ENCODE data around the gene CYTH1. TPM values are rescaled to one million over a fixed set of nuclear protein-coding genes. Genes with fewer than 3 reads are reported as not detected.
"Not testable (repeated sequence)": the region's sequence is repeated elsewhere in the genome, so short reads cannot be mapped to it uniquely, and the experiment has no call there.

Gene CYTH1
- total and polyA plus RNA-seq, 4 donors = 15.4 to 32.1 (median 20.6) TPM

DNA sequence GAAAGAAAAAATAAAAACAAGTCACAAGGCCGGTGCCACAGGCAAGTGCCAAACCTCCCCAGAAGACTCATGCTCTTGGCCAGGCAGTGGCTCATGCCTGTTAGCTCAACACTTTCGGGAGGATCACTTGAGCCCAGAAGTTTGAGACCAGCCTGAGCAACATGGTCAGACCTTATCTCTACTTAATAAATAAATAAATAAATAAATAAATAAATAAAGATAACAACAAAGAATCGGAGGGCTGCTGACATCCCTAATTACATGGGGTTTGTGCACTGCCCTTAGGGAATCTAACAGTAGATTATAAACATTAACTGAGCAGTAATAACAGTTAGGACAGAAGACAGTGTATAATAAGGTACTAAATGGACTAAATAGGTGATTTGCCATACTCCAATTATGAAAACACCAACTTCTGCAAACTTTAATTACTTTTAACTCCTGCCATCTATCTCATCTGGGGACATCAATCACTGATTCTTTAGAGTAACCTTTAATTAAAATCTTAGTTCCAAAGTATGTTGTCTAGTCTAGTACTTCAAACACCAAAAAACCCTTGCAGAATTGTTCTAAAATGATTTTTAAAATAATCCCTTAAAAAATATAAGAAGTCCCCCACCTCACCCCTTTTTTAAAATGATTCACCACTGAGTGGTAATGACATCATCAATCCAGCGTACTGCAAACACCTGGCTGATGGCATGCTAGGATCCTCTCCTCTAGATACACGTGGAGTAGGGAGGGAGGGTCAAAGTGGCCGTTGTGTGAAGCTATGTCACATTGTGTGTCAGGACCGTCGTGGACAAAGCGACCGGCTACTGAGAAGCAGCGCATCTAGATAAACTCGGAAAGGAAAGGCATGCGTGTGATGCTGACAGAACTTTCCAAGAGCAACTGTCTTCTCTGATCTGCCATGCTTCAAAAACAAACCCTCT, 28.5 kb downstream of the CYTH1 start (continued):
- TF ChIP-seq, protein P1, sequence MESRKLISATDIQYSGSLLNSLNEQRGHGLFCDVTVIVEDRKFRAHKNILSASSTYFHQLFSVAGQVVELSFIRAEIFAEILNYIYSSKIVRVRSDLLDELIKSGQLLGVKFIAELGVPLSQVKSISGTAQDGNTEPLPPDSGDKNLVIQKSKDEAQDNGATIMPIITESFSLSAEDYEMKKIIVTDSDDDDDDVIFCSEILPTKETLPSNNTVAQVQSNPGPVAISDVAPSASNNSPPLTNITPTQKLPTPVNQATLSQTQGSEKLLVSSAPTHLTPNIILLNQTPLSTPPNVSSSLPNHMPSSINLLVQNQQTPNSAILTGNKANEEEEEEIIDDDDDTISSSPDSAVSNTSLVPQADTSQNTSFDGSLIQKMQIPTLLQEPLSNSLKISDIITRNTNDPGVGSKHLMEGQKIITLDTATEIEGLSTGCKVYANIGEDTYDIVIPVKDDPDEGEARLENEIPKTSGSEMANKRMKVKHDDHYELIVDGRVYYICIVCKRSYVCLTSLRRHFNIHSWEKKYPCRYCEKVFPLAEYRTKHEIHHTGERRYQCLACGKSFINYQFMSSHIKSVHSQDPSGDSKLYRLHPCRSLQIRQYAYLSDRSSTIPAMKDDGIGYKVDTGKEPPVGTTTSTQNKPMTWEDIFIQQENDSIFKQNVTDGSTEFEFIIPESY (IDR thresholded peaks at IDR 0.05) = no peak
- TF ChIP-seq HNF4G (IDR thresholded peaks at IDR 0.05) (no peak), HNF4A (conservative IDR thresholded peaks at IDR 0.05) (no peak), TAF1 (conservative IDR thresholded peaks at IDR 0.05) (no peak), NR2F2 (IDR thresholded peaks at IDR 0.05) (no peak), FOXA2 (IDR thresholded peaks at IDR 0.05) (no peak), EGR1 (IDR thresholded peaks at IDR 0.05; ENCODE audit: low read depth in 2 of 2) (no peak)
- TF ChIP-seq, protein P2, sequence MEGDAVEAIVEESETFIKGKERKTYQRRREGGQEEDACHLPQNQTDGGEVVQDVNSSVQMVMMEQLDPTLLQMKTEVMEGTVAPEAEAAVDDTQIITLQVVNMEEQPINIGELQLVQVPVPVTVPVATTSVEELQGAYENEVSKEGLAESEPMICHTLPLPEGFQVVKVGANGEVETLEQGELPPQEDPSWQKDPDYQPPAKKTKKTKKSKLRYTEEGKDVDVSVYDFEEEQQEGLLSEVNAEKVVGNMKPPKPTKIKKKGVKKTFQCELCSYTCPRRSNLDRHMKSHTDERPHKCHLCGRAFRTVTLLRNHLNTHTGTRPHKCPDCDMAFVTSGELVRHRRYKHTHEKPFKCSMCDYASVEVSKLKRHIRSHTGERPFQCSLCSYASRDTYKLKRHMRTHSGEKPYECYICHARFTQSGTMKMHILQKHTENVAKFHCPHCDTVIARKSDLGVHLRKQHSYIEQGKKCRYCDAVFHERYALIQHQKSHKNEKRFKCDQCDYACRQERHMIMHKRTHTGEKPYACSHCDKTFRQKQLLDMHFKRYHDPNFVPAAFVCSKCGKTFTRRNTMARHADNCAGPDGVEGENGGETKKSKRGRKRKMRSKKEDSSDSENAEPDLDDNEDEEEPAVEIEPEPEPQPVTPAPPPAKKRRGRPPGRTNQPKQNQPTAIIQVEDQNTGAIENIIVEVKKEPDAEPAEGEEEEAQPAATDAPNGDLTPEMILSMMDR (IDR thresholded peaks at IDR 0.05; ENCODE audit: low read depth, low read length, missing input control) = no peak

DNA sequence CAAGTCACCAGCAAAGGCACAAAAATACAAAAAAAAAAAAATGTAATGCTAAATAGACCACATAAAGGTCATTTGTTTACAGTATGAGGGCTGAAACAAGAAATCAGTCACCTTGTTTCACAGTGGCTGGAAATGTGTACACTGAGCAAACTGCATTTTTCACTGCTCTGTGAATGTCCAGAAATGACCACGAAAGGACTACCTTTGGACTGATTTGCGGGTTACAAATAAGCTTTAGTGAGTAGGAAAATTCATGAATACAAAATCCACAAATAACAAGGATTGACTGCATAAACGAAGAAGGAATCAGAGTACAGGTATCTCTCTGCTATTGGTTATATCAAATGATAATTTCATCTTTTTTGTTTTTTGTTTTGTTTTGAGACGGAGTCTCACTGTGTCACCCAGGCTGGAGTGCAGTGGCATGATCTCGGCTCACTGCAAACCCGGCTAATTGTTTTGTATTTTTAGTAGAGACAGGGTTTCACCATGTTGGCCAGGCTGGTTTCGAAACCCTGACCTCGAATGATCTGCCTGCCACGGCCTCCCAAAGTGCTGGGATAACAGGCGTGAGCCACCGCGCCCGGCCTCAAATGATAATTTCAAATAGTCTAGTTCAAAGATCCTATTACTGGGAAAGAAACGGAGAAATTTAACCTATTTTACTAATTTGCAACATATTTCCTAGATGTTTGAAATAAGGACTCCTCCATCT, 30.5 kb downstream of the CYTH1 start:
- Histone ChIP-seq H3K9me3 (ENCODE audit: control insufficient read depth in 4 of 4, low read length in 3 of 4) (no peaks in the 10 kb centered on the region), H3K36me3 (ENCODE audit: control insufficient read depth in 4 of 4, insufficient read depth in 3 of 4, low read depth in 1 of 4, low read length in 3 of 4) (no peaks in the 10 kb centered on the region), H3K27me3 (ENCODE audit: control insufficient read depth in 4 of 4, insufficient read depth in 4 of 4, low read length in 3 of 4) (no peaks in the 10 kb centered on the region), H3K9ac (ENCODE audit: low read depth in 1 of 2, low read length in 2 of 2) (no peak overlapping the region), H3K4me3 (ENCODE audit: low read depth in 1 of 3, low read length in 3 of 3) (no peak overlapping the region), H3K4me1 (ENCODE audit: control insufficient read depth in 4 of 4, insufficient read depth in 4 of 4, low read length in 3 of 4) (peaks cover 12 to 45% (median 27%) of the 10 kb centered on the region in 4 donors), H3K27ac (ENCODE audit: low read depth in 1 of 2, low read length in 2 of 2) (peak overlapping the region; percentile 49 to 68)
- 34% methylated on average over 14 of the region's 14 CpGs for WGBS
- peak; percentile 2 to 20 for TF ChIP-seq RAD21 (IDR thresholded peaks at IDR 0.05)
- TF ChIP-seq JUND (IDR thresholded peaks at IDR 0.05) = no peak
- peak; percentile 28 for TF ChIP-seq HNF4G (IDR thresholded peaks at IDR 0.05)
- TF ChIP-seq RXRA (IDR thresholded peaks at IDR 0.05) = peak; percentile 54 to 82
- peak; percentile 48 for TF ChIP-seq SP1 (IDR thresholded peaks at IDR 0.05)
- TF ChIP-seq NR2F2 (IDR thresholded peaks at IDR 0.05) = no peak
- TF ChIP-seq YY1 (IDR thresholded peaks at IDR 0.05) = peak; percentile 21
- peak; percentile 61 to 64 for TF ChIP-seq HNF4A (conservative IDR thresholded peaks at IDR 0.05)
- no peak for DNase-seq (ENCODE audit: low spot score)

DNA sequence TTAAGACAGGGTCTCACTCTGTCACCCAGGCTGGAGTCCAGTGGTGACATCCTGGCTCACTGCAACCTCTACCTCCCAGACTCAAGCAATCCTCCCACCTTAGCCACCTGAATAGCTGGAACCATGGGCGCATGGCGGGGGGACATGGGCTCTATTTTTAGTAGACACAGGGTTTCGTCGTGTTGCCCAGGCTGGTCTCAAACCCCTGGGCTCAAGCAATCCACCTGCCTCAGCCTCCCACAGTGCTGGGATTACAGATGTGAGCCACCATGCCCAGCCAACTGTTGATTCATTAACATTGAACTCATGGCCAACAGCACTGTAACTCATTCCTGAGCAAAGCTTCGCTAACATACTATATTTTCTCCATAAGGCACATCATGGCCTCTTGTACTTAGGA, 31.1 kb downstream of the CYTH1 start:
- H3K9me3 ChIP-seq (ENCODE audit: control insufficient read depth in 4 of 4, low read length in 3 of 4); H3K27me3 ChIP-seq (ENCODE audit: control insufficient read depth in 4 of 4, insufficient read depth in 4 of 4, low read length in 3 of 4); H3K36me3 ChIP-seq (ENCODE audit: control insufficient read depth in 4 of 4, insufficient read depth in 3 of 4, low read depth in 1 of 4, low read length in 3 of 4); H3K9ac ChIP-seq (ENCODE audit: low read depth in 1 of 2, low read length in 2 of 2); DNase-seq (ENCODE audit: low spot score); H3K4me3 ChIP-seq (ENCODE audit: low read depth in 1 of 3, low read length in 3 of 3): not testable (repeated sequence)
- Histone ChIP-seq H3K27ac (ENCODE audit: low read depth in 1 of 2, low read length in 2 of 2) (peak overlapping the region; percentile 49 to 68), H3K4me1 (ENCODE audit: control insufficient read depth in 4 of 4, insufficient read depth in 4 of 4, low read length in 3 of 4) (peaks cover 13 to 51% (median 33%) of the 10 kb centered on the region in 4 donors)
- WGBS = 95% methylated on average over 5 of the region's 5 CpGs
